Activated CD4-positive, alpha-beta T cell treated with anti-CD3 and anti-CD28 coated beads, Interleukin-2, amount 50 U/mL, for 24 hours (primary cell): ENCODE results near the gene UBC.
A peak's percentile ranks its signal among the peaks of the same experiment; 100 is the strongest.
"Not testable (repeated sequence)": the region's sequence is repeated elsewhere in the genome, so short reads cannot be mapped to it uniquely, and the experiment has no call there.

ENCODE experiments used
- DNase-seq, 2 donors: peaks; one replicate each; pipeline ENCODE4 v3.0.0-alpha.2; 2020; ENCODE audit warnings: low read depth in 1 of 2, low spot score in 1 of 2

Gene UBC

DNA sequence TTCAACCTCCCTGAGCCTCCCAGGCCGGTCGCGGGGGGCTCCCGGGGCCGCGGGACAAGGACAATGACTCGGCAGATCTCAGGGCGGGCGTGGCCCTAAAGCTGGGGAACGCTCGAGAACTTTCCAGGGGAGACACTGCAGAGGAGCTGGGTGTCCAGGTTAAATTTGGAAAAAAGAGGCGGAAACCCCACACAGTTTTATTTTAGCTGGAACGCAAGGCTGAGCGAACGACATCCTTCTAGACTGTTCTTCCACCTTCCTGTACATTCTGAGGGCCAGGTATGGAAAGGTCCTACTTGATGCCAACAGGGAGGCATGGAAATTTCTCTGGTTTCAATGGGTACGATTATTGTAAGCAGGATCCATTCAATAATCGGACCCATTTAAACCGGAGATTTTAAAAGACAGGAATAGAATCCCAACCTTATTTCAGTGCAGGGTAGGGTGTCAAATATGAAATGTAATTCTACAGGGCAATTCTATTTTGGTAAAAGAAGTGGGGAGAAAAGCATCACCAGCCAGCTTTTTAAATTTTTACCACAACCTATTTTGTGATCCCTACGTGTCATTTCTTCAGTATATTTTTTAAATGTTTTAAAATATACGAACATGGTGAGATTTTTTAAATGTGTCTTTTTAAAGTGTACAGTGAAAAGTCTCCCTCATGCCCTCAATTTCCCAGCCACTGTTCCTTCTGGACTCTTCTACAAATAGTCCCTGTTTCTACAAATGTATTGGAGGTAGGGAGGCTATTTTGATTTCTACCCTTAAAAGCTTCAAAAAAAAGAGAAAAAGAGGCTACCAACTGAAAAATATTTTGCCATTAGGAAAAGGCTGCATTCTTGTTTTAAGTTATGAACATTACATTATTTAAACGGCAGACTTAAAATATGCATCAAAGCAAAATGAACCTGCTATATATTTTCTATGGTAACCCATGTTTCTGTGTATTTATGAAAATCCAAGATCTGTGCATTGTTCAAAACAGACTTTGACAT lies 1.1 kb upstream of the UBC start:
- no peak for DNase-seq

DNA sequence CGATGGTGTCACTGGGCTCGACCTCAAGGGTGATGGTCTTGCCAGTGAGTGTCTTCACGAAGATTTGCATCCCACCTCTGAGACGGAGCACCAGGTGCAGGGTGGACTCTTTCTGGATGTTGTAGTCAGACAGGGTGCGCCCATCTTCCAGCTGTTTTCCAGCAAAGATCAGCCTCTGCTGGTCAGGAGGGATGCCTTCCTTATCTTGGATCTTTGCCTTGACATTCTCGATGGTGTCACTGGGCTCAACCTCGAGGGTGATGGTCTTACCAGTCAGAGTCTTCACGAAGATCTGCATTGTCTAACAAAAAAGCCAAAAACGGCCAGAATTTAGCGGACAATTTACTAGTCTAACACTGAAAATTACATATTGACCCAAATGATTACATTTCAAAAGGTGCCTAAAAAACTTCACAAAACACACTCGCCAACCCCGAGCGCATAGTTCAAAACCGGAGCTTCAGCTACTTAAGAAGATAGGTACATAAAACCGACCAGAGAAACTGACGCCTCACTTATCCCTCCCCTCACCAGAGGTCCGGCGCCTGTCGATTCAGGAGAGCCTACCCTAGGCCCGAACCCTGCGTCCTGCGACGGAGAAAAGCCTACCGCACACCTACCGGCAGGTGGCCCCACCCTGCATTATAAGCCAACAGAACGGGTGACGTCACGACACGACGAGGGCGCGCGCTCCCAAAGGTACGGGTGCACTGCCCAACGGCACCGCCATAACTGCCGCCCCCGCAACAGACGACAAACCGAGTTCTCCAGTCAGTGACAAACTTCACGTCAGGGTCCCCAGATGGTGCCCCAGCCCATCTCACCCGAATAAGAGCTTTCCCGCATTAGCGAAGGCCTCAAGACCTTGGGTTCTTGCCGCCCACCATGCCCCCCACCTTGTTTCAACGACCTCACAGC lies 717 bp downstream of the UBC start:
- DNase-seq: peak; percentile 93 to 94

DNA sequence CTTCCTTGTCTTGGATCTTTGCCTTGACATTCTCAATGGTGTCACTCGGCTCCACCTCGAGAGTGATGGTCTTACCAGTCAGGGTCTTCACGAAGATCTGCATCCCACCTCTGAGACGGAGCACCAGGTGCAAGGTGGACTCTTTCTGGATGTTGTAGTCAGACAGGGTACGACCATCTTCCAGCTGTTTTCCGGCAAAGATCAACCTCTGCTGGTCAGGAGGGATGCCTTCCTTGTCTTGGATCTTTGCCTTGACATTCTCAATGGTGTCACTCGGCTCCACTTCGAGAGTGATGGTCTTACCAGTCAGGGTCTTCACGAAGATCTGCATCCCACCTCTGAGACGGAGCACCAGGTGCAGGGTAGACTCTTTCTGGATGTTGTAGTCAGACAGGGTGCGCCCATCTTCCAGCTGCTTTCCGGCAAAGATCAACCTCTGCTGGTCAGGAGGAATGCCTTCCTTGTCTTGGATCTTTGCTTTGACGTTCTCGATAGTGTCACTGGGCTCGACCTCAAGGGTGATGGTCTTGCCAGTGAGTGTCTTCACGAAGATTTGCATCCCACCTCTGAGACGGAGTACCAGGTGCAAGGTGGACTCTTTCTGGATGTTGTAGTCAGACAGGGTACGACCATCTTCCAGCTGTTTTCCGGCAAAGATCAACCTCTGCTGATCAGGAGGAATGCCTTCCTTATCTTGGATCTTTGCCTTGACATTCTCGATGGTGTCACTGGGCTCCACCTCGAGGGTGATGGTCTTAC lies 1.7 kb downstream of the UBC start:
- not testable (repeated sequence) for DNase-seq

DNA sequence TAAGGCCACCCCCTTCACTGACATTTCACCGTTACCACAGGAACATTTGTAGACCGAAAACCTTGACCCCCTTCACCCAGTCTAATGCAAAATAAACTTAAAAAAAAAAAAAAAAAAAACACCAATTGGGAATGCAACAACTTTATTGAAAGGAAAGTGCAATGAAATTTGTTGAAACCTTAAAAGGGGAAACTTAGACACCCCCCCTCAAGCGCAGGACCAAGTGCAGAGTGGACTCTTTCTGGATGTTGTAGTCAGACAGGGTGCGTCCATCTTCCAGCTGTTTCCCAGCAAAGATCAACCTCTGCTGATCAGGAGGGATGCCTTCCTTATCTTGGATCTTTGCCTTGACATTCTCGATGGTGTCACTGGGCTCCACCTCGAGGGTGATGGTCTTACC lies 2.9 kb downstream of the UBC start:
- not testable (repeated sequence) for DNase-seq

DNA sequence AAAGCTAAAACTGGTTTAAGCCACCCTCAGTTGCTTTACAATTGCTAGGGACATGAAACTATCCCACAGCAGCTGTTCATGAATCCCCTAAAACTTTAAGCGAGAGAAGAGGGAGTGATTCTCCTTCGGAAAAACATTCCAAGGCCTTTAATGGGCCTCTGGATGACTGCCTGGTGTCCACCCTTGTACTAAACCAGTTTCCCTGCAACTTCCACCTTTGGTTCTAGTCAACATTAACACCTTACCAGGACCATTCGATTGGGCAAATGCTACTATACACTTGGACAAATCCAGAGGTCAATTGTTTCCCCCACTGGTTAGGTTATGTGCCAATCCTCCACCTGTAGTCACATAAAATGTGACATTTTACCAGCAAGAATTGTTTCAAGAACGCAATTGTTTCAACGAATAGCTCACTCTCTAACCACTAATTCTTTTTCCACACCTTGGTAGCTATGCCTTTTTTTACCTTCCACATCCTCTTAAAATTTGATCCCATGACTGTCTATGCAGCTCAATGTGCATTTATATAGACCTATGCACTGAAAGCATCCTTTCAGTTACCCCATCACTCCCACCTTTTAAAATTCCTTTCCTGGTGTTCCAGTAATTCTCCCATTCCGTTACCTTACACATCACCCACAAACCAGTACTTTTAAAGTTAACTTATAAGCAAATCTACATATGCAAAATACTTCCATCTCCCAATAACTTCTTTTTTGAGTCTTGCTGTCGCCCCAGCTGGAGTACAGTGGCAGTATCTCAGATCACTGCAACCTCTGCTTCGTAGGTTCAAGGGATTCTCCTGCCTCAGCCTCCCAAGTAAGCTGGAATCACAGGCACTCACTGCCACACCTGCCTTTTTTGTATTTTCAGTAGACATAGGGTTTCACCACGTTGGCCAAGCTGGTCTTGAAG lies 3.6 kb downstream of the UBC start:
- DNase-seq: no peak

DNA sequence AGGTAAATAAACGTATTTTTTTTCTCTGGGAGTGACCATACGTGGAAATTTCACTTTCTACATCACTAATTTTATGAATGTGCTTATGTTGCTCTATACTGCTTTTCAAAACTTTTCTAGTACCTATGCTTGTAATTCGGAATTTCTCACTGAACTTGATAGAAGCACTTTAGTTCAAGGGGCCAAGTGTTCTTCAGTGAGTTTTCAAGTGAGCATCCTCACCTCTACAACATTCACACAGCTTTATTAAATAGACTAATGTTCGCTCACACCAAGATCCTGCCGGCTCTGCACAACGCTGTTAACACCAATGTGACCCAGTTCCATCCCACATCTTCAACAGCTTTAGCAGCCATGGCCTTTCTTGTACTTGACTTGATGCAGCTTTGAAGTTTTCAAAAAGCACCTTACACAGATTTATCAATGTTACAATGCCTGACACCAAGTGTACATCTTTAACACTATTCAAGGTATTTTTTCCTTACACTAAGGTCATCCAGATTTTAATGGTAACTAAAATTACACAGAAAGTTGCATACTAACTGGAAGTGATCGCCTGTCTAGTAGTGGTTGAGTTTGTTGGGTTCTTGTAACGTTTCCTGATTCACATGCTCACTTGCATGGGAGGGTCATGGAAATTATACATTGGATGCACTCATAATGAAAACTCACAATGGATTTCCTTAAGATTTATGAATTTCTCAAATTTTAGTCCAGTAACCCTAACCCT lies 4.5 kb downstream of the UBC start:
- DNase-seq: no peak

DNA sequence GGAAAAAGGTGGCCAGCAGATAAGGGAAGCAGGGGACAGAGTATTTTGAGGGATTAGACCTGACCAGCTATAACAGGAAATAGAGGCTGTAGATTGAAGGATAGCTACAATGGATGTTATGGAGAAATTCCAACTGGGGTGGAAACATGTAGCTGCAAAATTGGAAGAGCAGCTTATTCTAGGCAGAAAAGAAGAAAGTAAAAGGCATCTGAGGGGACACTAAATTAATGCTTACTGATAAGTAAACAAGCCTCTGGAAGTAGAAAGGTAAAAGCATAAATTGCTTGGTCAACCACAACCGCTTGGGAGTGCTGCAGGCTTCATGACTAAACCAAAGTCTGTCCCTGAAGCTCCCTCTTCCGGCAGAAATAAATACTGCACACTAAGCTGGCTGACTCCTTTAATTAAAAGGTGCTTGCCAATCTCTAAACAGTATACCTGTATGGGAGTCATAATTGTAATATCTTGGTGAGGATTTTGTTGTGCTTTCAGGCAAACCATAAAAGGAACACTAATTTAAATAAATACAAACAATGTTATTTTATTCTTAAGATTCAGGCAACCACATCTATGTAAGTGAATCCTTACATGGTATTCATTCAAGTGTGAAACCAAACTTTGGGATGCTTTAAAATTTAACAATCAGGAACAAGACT lies 7.7 kb downstream of the UBC start:
- peak; percentile 48 to 90 for DNase-seq

DNA sequence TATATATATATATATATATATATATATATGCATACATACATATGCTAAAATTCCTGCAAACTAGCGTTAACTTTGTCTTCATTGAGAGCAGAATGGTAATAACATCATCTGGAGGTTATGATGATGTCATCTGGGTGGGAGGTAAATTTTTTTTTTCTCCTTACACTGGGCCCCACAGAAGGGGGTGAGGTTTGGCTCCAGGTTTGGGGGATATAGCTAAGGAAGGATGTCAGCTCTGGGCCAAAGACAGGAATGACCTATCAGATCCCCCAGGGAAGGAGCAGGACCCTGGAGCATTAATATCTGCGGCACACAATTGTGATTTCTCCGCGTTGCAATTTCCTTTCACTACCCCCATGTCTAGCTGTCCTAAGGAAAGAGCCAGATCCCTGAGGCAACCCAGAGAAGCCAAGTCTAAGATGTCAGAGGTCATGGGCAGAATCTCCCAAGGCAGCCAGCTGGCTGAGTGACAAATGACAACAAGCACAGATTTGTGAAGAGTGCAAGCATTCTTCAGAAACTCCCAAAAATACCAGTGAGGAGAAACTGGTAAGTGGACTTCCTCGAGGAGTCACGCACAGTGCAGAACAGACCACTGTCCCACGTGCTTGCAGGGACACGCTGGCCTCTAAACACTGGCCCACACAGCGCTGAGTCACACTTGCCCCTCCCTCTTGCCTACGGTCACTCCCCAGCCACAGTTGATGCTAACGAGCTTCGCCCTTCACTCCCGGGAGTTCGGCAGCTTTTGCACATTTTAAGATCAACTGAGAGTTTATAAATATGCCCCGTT lies 9.9 kb downstream of the UBC start:
- no peak for DNase-seq

DNA sequence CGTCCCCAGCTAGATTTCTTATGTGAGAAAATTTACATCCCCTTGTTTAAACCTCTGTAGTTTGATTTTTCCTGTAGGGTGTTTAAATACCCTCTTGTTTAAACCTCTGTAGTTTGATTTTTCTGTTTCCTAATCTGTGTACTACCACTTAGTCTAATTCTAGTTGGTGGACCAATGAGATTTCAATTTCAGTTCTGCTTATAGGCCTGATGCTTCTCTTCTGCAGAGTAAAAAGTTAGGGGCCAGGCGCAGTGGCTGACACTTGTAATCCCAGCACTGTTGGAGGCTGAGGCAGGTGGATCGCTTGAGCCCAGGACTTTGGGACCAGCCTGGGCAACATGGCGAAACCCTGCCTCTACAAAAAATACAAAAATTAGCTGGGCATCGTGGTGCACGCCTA lies 11.5 kb downstream of the UBC start:
- DNase-seq: no peak

DNA sequence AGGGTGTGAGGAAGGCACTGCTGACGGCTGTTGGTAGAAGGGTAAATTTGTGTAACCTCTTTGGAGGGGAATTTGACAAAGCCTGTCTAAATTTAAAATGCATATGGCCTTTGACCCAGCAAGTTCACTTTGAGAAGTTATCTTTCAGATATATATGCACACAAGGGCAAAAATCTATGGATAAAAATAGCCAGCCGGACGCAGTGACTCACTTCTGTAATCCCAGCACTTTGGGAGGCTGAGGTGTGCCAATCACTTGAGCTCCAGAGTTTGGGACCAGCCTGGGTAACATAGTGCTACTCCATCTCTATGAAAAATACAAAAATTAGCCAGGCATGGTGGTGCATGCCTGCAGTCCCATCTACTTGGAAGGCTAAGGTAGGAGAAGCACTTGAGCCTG lies 13.4 kb downstream of the UBC start:
- DNase-seq: no peak

DNA sequence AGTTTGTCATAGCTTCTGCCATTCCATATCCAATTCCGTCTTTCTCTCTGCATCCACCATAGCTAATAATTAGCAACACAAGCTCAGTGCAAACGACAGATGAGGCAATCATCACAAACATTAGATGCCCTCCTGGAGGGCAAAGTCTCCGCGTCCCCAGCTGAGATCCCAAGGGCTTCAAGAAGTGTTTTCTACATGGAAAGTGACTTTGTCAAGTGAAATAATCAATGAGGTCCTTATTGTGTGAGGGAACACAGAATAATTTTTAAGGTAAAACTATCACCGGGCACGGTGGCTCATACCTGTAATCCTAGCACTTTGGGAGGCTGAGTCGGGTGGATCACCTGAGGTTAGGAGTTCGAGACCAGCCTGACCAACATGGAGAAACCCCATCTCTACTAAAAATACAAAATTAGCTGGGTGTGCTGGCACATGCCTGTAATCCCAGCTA lies 14.1 kb downstream of the UBC start:
- DNase-seq: not testable (repeated sequence)

DNA sequence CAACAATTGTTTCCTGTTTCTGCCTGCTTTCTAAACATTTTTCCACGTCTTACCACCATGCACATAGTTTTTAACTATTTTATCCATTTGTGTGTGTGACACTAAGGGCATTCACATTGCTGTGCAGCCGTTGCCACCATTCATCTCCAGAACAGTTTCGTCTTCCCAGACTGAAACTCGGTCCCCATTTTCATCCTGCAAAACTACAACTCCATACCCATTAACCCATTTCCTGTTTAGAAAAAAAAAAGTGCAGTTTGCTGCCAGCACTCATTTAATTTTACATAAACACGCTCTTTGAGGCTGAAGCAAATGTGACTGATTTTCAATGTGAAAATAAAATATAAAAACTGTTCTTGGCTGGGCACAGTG lies 15.5 kb downstream of the UBC start:
- no peak for DNase-seq

DNA sequence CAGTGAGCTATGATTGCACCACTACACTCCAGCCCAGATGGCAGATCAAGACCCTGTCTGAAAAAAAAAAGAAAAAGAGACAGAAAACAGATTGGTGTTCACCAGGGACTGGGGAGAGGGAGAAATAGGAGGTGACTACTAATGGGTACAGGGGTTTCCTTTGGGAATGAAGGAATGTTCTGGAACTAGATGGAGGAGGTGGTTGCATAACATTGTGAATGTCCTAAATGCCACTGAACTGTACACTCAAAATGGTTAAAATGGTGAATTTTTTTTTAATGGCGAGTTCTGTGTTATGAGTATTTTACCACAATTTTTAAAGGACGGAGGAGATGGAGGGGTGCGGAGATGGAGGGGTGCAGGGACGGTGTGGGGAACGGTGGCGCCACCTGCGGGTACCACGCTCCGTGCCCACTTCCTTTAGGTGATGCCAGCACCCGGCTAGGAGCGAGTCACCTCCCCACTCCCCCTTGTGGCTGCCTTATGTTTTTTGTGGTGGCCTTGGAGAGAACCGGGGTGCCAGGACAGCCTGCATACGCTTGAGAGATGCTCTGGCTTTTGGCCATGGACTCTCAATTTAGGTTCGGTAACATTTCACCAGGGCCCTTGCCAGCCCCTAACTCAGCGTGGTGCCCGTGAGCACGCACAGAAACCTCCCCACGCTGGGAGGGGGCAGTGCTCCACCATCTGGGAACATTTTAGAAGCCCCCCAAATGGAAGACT lies 16.1 kb downstream of the UBC start:
- peak in 1 of 2 donors; percentile 53 for DNase-seq

DNA sequence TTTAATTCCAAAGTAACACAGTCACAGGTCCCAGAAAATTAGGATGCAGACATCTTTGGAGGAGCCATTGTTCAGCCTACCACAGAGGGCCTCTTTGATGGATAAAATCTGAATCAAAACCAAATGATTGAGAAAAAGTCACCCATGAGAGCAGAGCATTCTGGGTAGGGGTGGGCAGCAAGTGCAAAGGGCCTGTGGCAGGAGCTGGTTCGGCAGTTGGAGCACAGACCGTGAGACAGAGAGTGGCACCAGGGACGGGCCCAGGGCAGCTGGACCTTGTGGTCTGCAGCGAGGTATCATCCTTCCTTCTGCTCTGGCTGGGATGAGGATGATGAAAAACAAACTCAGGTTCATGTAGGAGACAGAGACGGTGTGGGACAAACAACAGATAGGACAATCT lies 18.0 kb downstream of the UBC start:
- no peak for DNase-seq

DNA sequence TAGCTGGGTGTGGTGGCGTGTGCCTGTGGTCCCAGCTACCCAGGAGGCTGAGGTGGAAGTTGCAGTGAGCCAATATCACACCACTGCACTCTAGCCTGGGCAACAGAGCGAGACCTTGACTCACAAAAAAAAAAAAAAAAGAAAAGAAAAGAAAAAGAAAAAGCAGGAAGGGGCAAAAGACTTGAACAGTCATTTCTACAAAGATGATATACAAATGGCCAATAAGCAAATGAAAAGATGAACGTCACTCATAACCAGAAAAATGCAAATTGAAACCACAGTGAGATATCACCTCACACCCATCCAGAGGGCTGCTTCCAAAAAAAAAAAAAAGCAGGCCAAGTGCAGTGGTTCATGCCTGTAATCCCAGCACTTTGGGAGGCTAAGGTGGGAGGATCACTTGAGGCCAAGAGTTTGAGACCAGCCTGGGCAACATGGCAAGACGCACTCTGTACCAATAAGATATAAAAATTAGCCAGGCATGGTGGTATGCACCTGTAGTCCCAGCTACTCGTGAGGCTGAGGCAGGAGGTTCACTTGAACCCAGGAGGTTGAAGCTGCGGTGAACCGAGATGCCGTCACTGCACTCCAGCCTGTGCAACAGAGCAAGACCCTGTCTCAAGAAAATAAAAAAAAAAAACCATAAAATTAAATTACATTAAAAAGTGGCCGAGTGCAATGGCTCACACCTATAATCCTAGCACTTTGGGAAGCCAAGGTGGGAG lies 20.5 kb downstream of the UBC start:
- DNase-seq: no peak

DNA sequence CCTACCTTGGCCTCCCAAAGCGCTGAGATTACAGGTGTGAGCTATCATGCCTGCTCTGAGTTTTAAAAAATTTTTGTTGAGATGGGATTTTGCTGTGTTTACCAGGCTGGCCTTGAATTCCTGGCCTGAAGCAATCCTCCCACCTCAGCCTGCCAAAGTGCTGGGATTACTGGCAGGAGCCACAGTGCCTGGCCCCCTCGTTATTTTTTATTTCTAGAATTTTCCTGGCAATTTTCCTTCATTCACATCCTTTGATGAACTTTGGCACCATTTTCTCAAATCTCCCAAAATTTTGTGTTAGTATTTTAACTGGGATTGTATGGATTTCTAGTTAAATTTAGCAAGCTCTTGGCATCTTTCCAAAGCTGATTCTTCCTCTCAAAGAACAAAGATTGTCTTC lies 26.2 kb downstream of the UBC start:
- DNase-seq: no peak

DNA sequence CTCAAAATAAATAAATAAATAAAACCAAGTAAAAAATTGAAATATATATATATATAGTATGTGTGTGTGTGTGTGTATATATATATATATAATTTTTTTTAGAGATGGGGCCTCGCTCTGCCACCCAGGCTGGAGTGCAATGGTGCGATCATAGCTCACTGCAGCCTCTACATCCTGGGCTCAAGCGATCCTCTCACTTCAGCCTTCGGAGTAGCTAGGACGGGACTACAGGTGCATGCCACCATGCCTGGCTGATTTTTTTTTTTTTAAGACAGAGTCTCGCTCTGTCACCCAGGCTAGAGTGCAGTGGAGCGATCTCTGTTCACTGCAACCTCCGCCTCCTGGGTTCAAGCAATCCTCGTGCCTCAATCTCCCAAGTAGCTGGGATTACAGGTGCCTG lies 26.7 kb downstream of the UBC start:
- not testable (repeated sequence) for DNase-seq
